Fibroblast of peridontal ligament (primary cell): ENCODE data around the gene ASIP.
A peak's percentile ranks its signal among the peaks of the same experiment; 100 is the strongest.
"Not testable (repeated sequence)": the region's sequence is repeated elsewhere in the genome, so short reads cannot be mapped to it uniquely, and the experiment has no call there.

Source experiments
- DNase-seq: peaks from one replicate; pipeline ENCODE4 v3.0.0-alpha.2; 2010; ENCODE audit errors: extremely low read depth

The ASIP gene

GRCh38 chr20:34285450-34285849, 44.2 kb downstream of the ASIP start:
- DNase-seq, result no peak

DNA sequence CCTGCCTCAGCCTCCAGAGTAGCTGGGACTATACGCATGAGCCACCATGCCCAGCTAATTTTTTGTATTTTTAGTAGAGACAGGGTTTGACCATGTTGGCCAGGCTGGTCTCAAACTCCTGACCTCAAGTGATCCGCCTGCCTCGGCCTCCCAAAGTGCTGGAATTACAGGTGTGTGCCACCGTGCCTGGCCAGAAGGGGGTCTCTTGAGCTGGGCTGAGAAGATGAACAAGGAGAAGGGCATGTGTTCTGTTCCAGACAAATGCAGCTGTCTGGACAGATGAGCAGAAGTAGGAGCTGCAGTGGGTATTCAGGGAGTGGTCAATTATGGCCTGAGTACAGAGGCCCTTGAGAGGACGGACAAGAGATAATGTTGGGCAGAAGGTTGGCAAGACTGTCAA, 46.3 kb downstream of the ASIP start:
- not testable (repeated sequence) for DNase-seq

GRCh38 chr20:34290471-34290870, 49.2 kb downstream of the ASIP start:
- DNase-seq, result no peak

DNA sequence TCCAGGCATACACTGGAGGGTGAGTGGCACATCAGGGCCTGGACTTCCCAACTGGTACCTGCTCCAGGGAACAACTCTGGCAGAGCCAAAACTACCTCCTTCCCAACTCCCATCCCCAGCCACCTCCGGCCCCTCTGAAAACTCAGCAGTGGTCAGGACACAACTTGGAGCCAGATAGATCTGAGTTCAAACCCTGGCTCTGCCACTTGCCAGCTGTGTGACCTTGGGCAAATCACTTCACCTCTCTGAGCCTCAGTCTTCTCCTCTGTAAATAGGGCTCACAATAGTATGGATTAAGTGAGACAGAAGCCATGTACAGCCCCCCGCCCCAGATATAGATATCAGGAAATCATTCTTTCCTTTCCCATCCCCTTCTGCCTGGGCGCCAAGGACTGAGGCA, 51.3 kb downstream of the ASIP start:
- no peak for DNase-seq

- no peak for DNase-seq
Measured at GRCh38 chr20:34293119-34293518, 51.9 kb downstream of the ASIP start.

- DNase-seq, result no peak
Measured at GRCh38 chr20:34293589-34293988, 52.4 kb downstream of the ASIP start.

GRCh38 chr20:34294563-34294962, 53.3 kb downstream of the ASIP start:
- DNase-seq, result no peak

DNA sequence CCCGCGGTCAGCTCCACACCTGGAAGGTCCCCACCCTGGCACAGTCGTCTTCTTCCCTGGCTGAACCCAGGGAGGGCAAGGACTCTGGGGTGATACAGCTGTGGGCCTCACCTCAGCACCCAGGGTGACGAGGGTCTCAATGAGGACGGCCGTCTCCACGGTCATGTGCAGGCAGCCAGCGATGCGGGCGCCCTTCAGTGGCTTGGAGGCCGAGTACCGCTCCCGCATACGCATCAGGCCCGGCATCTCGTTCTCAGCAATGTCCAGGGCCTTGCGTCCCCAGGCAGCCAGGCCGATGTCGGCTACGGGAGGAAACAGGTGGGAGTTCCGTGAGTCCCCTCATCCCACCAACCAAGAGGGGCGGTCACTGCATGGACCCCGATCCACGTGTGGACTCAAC, 54.1 kb downstream of the ASIP start:
- no peak for DNase-seq

DNA sequence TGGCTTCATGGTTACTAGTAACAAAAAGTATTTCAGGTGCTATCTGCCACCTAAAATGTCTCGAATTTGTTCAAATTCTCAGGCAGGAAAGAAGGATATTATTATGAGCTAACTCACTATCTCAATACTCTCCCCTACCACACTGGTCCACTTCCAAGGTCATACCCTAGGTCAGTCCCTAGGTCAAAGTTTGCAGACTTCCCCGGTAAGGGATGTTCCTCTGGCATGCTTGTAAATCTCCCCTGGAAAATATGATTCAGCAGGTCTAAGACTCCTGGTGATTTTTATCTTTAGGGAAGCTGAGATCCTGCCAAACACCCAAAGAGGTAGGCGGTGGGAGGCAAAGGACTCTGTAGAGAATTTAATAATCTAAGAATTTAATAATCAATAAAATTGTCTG, 55.2 kb downstream of the ASIP start:
- no peak for DNase-seq

GRCh38 chr20:34298294-34298784, 57.1 kb downstream of the ASIP start:
- not testable (repeated sequence) for DNase-seq

- DNase-seq, result no peak
Measured at GRCh38 chr20:34299556-34300255, 58.5 kb downstream of the ASIP start.

DNA sequence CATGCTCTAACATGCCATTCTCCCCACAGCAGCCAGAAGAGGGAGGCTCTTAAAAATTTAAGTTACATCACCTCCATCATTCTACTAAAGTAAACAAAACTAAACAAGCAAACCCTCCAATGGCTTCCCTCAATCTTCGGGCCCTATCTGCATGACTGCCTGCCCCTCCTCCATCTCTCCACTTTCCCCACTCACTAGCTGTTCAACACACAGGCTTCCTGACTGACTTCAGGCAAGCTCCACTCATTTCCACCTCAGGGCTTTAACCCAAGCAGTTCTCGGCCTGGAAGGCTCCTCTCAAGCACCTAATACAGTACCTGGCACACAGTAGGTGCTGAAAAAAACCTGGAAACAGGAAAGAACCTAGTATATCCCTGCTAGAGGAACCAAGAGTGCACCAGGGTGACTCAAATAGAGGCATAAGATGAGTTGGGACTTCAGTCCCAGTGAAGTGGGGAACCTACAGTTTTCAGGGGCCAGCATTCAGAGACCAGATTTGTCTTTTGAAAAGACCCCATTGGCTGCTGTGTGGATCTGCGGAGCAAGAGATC, 59.1 kb downstream of the ASIP start:
- DNase-seq, result peak; percentile 55

DNA sequence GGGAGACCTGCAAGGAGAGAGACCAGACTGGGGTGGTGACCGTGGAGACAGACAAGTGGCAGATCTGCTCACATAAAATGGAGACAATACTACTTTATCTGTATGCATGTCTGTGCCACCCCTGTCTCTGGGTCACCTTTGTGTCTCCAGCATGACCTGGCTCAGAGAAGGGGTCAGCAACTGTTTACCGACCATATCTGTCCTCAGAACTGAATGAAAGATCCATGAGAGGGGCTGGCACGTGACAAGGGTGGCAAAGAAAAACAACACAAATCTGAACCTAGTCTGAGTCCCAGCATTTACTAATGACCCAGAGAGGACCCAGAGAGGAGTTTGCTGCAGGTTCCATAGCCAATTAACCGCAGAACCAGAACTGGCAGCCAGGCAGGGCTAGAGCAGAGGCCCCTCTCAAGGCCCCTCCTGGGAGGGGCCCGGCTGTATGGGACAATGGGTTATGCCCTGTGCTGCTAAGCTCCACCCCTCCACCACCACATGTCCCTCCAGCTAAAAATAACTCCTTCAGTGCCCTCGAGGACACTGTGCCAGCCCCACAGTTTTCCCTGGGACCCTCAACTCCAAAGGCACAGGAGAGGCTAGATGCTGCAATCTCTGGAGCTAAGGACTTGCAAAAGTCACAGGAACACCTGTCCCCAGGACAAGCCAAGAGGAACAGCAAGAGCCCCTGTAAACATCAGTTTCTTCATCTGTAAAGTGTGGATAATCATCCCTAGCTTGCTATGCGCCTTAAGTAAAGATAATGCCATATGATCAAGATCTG, 59.8 kb downstream of the ASIP start:
- DNase-seq, result no peak

GRCh38 chr20:34301587-34302311, 60.5 kb downstream of the ASIP start:
- DNase-seq, result no peak

DNA sequence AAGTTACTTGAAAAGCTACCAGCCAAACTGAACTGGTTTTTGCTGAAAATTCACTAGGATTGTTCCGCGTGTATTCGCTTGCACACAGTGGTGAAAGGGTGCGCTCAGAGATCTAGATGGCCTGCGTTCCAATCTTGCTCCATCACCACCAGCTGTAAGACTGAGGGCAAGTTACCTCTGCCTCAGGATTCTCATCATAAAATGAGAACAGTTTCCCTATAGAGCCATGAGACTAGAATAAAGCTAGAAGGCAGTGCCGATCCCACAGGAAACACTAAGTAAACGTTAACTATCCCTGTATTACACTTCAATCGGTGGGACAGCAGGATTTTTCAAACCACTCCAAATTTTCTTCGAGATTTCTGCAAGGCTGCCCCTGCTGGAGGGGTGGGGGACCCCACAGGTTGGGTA, 61.1 kb downstream of the ASIP start:
- peak; percentile 44 for DNase-seq

DNA sequence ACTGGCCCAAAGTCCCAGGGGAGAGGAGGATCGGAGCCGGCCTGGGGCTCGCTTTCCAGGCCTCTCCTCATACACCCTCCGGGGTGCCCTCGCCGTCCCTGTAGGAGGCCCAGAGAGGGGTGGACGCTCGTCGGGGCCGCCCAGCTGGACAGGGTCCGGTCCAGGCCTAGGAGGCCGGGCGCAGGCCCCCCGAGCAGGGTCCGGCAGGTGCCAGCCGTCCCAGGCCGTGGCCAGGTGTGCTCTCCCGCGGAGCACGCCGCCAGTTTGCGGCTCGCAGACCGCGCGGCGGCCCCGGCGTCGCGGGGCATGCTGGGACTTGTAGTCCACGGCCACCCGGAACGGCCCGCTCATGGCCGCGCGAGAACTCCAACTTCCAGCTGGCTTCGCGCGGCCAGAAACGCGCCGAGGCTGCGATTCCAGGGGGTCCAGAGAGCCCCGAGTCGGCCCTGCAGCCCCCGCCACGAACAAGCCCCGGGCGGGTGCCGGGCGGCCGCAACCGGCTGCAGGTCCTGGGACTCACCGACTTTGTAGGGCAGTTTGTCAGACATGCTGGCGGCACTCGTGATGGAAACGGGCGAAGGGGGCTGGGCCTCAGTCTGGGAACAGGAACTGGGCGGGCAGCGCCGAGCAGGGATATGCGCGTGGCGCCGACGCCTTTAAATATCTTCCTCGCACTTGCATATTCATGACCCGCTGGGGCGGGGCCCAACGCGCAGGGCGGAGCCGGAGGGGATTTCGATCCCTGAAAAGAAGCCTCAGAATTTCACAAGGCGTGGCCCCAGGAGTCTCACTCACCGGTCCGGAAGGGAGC, 61.7 kb downstream of the ASIP start, which contains the start of gene AHCY:
Gene AHCY, minus strand, starts transcription at position 633 of the 811 bp plus-strand sequence. Its CDS starts 85 bp downstream, at position 548.
- DNase-seq, result peak; percentile 94

DNA sequence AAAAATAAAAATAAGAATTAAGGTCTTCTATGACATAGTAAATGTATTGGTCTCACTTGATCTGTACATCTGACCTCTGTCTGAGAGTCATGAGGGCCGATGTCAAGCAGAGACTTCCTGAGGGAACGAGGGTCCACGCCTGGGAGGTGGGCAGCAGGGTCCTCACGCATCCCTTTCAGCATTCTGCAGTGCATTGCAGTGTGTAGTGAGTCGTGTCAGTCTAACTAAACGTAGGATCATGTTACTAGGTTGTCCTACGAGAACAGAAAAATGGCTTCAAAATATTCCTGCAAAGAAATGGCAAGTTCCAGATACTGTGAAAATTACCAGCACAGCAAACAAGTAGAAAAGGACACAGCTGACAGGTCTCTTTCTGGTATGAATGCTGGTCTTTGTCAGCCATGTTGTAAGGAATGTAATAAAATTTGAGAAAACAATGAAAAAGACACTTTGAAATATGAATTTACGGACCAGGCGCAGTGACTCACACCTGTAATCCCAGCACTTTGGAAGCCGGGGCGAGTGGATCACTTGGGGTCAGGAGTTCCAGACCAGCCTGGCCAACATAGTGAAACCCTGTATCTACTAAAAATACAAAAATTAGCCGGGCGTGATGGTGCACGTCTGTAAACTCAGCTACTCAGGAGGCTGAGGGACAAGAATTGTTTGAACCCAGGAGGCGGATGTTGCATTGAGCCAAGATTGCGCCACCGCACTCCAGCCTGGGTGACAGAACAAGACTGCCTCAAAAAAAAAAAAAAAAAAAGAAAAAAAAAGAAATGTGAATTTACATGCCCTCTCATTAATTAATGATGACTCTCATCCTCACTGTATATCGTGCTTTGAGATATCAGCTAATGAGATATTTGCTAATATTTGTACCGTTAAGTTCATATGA, 64.4 kb downstream of the ASIP start:
- no peak for DNase-seq

DNA sequence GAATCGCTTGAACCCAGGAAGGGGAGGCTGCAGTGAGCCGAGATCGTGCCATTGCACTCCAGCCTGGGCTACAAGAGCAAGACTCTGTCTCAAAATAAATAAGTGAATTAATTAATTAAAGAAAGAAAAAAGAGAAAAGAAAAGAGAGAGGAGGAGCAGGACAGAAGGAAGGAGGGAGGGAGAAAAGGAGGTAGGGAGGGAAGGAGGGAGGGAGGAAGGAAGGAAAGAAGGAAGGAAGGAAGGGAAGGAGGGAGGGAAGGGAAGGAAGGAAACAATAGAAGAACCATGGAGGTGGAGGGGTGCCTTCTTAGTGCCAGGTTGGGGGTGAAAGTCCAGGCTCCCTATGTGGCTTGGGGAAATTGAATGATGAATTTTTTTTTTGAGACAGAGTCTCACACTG, 68.5 kb downstream of the ASIP start:
- no peak for DNase-seq

DNA sequence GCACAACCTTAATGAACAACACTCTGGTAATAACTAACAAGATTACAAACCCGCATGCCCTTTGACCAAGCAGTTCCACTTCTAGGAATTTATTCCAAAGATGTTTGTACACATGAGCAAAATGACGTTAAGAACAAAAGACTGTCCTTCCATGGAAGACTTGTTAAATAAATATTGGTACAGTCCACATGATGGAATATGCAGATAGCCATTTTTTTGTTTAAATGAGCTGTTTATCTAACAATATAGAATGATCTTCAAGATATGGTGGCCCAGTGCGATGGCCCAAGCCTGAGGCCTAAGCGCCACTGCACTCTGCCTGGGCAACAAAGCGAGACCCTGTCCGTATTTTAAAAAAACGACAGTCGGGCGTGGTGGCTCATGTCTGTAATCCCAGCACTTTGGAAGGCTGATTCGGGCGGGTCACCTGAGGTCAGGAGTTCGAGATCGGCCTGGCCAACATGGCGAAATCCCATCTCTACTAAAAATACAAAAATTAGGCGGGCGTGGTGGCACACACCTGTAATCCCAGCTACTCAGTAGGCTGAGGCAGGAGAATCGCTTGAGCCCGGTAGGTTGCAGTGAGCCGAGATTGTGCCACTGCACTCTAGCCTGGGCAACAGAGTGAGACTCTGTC, 69.4 kb downstream of the ASIP start:
- no peak for DNase-seq
